ENCODE measurements around the gene SH3RF3. TPM values are rescaled to one million over a fixed set of nuclear protein-coding genes. Genes with fewer than 3 reads are reported as not detected.

SH3RF3 gene
- total and polyA plus RNA-seq, 9 of the 15 experiments (the other 6 are each of a cell fraction or from before 2014, with no cell fraction given): 0.02 TPM; not detected in 8

DNA sequence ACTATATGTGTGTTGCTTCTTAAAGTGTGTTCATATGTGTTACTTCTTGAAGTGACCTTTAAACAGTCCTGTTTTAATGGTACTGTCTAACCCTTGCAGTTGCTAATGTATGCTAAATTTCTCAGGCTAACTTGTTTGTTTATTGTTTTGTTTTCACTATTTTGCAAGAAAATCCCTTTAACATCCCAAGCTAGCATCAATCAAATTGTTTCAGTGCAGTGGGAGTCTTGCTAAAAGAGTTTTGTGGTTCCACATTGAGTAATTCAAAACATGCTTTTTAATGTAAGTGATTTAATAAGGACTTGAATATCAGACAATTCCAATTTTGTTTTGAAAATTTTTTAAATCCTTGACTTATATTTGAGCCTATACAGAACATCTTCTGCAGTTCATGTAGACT is 3.6 kb downstream of the SH3RF3 start:
- Histone ChIP-seq H3K9me3 (replicated peaks; ENCODE audit: control insufficient read depth, insufficient read depth, low read depth, low read length) (no peaks in the 10 kb centered on the region), H3K9me1 (ENCODE audit: control insufficient read depth, insufficient read depth, low read length) (no peaks in the 10 kb centered on the region), H3K4me1 (replicated peaks in 1 of 2; ENCODE audit: control insufficient read depth in 2 of 2, insufficient read depth in 2 of 2, low read length in 2 of 2) (peaks cover 0 to 6% of the 10 kb centered on the region in 2 experiments; a peak in 2 of 5 replicates), H3K4me2 (ENCODE audit: insufficient read depth, low read length) (no peak overlapping the region), H3K9ac (ENCODE audit: insufficient read depth in 1 of 2, low read depth in 2 of 2, low read length in 2 of 2) (no peak overlapping the region), H3K79me2 (ENCODE audit: control insufficient read depth, insufficient read depth, low read length) (no peaks in the 10 kb centered on the region), H3K36me3 (ENCODE audit: control insufficient read depth, insufficient read depth, low read length) (no peaks in the 10 kb centered on the region), H2AFZ (ENCODE audit: low read depth, low read length) (no peak overlapping the region), H3K27ac (ENCODE audit: extremely low read depth, low read depth, low read length) (no peak overlapping the region), H3K4me3 (no peak overlapping the region), H3K27me3 (ENCODE audit: control insufficient read depth in 2 of 2, insufficient read depth in 2 of 2, low read length in 2 of 2) (peaks cover 6 to 46% of the 10 kb centered on the region in 2 experiments; a peak in 4 of 5 replicates), H4K20me1 (replicated peaks; ENCODE audit: control insufficient read depth, insufficient read depth, low read length) (no peaks in the 10 kb centered on the region; the same call in 1 of the 2 replicates)
- in situ Hi-C loops (cut with MboI) (no loop called here), intact Hi-C loops (cut with micrococcal nuclease) (no loop called here)
- FAIRE-seq: no peak
- no TSS peak for BruUV-seq (replicated peaks)
- ATAC-seq: no peak
- no peak for DNase-seq (ENCODE audit: extremely low read depth in 1 of 4, low spot score in 3 of 4)
- ChIA-PET POLR2A (interaction anchor here (0.6 kb wide), 1 partner anchor 94 kb away, joined by 4 read pairs; no protein-coding TSS in a partner anchor), CTCF (ENCODE audit: low intra/inter-chr PET ratio) (no interaction called here)
- TF ChIP-seq KDM1A (IDR thresholded peaks at IDR 0.05) (no peak), HEY1 (CRISPR knock-in tag; IDR thresholded peaks at IDR 0.05; ENCODE audit: borderline replicate concordance) (no peak), ZNF717 (CRISPR knock-in tag; IDR thresholded peaks at IDR 0.05) (no peak), THRA (IDR thresholded peaks at IDR 0.05) (no peak), ETS2 (tag; IDR thresholded peaks at IDR 0.05; ENCODE audit: borderline replicate concordance, poor library complexity, severe bottlenecking) (no peak), ZNF23 (CRISPR knock-in tag; IDR thresholded peaks at IDR 0.05) (no peak), ATF4 (CRISPR knock-in tag; IDR thresholded peaks at IDR 0.05) (no peak), ETV6 (IDR thresholded peaks at IDR 0.05; ENCODE audit: borderline replicate concordance in 1 of 2, low read depth in 2 of 2, low read length in 1 of 2) (no peak), ETV6 (CRISPR knock-in tag; IDR thresholded peaks at IDR 0.05; ENCODE audit: borderline replicate concordance) (no peak), OTX1 (CRISPR knock-in tag; IDR thresholded peaks at IDR 0.05) (no peak), ZNF778 (CRISPR knock-in tag; IDR thresholded peaks at IDR 0.05) (no peak), CBX3 (IDR thresholded peaks at IDR 0.05; ENCODE audit: borderline replicate concordance in 1 of 2, low read length in 2 of 2) (no peak), KLF13 (tag; IDR thresholded peaks at IDR 0.05; ENCODE audit: borderline replicate concordance, low read depth) (no peak), CBFA2T2 (conservative IDR thresholded peaks at IDR 0.05) (no peak), ZNF134 (CRISPR knock-in tag; conservative IDR thresholded peaks at IDR 0.05) (no peak), PURB (CRISPR knock-in tag; IDR thresholded peaks at IDR 0.05; ENCODE audit: low read depth) (no peak)
- TF ChIP-seq, protein P1, sequence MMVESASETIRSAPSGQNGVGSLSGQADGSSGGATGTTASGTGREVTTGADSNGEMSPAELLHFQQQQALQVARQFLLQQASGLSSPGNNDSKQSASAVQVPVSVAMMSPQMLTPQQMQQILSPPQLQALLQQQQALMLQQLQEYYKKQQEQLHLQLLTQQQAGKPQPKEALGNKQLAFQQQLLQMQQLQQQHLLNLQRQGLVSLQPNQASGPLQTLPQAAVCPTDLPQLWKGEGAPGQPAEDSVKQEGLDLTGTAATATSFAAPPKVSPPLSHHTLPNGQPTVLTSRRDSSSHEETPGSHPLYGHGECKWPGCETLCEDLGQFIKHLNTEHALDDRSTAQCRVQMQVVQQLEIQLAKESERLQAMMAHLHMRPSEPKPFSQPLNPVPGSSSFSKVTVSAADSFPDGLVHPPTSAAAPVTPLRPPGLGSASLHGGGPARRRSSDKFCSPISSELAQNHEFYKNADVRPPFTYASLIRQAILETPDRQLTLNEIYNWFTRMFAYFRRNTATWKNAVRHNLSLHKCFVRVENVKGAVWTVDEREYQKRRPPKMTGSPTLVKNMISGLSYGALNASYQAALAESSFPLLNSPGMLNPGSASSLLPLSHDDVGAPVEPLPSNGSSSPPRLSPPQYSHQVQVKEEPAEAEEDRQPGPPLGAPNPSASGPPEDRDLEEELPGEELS (CRISPR knock-in tag; IDR thresholded peaks at IDR 0.05; ENCODE audit: borderline replicate concordance): no peak
